Islet of Langerhans (tissue), 1 donor: ENCODE measurements around the gene FBXO34.
A peak's percentile ranks its signal among the peaks of the same experiment; 100 is the strongest.

Source experiments
- FAIRE-seq: peaks from one replicate; lab custom pipeline; 2011; peaks lifted over from hg19 to GRCh38; lab: Jason Lieb, UNC

Gene FBXO34, protein sequence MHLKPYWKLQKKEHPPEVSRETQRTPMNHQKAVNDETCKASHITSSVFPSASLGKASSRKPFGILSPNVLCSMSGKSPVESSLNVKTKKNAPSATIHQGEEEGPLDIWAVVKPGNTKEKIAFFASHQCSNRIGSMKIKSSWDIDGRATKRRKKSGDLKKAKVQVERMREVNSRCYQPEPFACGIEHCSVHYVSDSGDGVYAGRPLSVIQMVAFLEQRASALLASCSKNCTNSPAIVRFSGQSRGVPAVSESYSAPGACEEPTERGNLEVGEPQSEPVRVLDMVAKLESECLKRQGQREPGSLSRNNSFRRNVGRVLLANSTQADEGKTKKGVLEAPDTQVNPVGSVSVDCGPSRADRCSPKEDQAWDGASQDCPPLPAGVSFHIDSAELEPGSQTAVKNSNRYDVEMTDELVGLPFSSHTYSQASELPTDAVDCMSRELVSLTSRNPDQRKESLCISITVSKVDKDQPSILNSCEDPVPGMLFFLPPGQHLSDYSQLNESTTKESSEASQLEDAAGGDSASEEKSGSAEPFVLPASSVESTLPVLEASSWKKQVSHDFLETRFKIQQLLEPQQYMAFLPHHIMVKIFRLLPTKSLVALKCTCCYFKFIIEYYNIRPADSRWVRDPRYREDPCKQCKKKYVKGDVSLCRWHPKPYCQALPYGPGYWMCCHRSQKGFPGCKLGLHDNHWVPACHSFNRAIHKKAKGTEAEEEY

GRCh38 chr14:55270832-55271571 lies at the start of gene FBXO34:
FBXO34 (plus strand) TSS chr14:55271421; CDS start chr14:55350391, 78,970 bp downstream.
- peak; percentile 74 for FAIRE-seq

- no peak for FAIRE-seq
These were observed 49.3 kb upstream of the FBXO34 start for GRCh38 chr14:55221968-55222367.

DNA sequence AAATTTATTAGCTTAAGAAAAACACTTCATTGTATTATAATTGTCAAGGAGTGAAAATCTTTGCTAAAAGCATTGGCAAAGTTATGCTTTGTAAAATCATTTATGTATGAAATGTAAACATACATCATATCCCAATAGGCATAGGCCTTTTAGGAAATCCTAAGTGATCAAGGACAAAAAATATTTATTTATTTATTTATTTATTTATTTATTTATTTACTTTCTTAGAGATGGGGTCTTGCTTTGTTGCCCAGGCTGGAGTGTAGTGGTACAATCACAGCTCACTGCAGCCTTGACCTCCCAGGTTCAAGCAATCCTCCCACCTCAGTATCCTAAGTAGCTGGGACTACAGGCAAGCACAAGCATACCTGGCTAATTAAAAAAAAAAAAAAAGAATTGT lies 47.9 kb upstream of the FBXO34 start:
- FAIRE-seq, result no peak

- no peak for FAIRE-seq
These were observed 43.0 kb upstream of the FBXO34 start for GRCh38 chr14:55228261-55228660.

DNA sequence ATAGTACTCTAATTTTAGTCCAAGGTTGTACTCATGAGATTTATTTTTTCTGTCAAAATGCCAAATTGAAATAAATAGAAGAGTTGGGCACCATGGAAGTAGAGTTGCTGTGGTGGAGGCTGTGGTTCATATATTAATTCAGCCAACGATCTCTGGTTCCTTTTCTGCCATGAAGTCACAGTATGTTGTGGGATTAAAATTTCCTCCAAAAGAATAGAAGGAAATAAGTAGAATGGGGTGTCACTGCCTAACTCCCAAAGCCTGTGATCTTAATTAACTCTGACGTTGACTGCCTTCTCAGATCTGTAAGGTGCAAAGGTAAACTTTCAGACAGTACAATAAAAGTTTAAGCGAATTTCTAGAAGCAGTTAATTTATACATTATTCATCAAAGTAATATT lies 37.6 kb upstream of the FBXO34 start:
- FAIRE-seq, result no peak

- no peak for FAIRE-seq
These were observed 33.1 kb upstream of the FBXO34 start for GRCh38 chr14:55238019-55238680.

DNA sequence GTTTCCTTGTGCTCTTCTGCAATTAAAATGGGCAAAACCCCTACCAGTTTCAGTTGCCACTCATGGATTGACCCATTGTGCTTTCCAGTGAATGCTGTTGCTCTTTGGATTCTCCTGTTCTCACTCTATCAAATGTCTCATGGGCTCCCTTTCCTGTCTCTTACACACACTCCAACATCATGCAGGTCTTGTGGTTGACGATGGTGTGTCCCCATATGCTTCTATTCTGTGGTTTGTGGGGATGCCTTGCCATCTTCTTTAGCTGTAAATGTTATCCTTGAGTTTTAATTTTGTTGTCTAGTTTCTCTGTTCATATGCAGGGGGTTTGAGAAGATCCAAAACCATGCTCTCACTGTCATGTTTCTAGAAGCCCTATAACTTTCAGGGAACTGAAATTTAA lies 31.9 kb upstream of the FBXO34 start:
- no peak for FAIRE-seq

GRCh38 chr14:55240526-55241178 lies 30.6 kb upstream of the FBXO34 start:
- FAIRE-seq, result no peak

DNA sequence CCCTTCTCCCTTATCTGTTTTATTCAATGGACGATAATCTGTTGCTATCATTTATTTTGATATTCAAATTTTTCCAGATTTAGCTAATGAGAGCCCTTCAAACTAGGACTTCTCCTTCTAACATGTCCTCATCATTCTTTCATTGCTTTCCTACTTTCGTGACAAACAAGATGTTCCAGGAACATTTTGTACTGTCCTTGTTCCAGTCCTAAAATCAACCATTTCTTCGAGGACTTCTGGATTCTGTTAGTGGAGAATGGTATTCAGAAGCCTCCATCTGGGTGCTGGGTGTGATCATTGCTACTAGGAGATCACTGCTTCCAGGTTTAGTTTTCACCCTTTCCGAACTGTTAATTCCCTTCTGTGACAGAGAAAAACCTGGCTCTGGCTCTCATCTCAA lies 29.5 kb upstream of the FBXO34 start:
- no peak for FAIRE-seq

DNA sequence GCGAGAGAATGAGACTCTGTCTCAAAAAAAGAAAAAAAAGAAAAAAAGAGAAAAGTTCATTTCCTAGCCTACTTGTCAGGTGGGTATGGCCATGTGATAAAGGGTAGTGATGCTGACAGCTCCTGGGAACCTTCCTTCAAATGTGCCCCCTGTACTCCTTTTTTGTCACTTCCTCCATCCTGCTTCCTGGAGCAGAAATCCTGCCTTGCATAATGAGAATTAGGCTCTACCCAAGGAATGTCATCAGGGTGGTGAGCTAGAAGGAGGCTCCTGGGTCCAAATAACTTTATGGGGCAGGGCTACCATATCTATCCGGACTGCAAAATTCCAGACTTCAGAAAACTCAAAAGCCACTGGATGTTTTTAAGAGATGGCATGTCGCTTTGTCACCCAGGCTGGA lies 27.8 kb upstream of the FBXO34 start:
- FAIRE-seq, result no peak

DNA sequence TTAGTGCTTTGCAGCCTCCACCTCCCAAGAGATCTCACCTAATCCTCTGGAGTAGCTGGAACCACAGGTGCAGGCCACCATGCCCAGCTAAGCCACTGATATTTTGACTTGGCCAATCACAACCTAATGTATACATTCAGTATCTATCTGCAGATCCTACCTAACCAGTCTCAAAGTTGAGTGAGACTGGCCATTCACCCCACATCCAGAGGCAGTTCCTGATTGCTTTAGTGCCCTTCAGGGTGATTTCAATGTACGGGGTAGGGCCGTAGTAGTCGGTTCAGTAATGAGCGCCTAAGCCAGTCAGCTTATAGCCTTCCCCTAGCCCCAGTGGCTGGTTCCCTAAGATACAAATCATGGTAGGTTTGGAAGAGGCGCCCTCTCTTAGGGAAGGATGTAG lies 27.4 kb upstream of the FBXO34 start:
- no peak for FAIRE-seq

DNA sequence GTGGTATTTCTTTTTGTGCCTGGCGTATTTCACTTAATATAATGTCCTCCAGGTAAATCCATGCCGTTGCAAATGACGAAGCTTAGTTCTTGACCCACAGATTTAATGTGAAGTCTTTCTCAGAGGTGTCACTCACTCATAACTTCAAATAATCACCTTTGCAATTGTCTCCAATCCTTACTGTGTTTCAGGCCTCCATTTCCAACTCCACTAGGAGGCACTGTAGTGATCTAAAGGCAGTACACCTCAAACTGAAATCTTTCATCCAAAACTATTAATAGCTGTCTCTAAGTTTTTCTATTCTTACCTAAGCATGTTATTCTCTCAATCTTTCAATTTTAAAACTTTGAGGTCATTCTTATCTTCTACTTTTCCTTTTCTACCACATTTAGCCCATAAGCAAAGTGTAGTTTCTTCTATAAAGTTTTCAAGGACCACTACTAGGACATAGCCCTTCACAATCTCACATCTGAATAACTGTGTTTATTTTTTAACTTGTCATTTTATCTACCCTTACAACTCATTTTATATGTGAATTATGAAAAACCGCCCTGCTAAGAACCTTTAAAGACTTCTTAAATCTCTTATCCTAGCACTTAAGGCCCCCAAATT lies 25.5 kb upstream of the FBXO34 start:
- FAIRE-seq, result peak; percentile 38

DNA sequence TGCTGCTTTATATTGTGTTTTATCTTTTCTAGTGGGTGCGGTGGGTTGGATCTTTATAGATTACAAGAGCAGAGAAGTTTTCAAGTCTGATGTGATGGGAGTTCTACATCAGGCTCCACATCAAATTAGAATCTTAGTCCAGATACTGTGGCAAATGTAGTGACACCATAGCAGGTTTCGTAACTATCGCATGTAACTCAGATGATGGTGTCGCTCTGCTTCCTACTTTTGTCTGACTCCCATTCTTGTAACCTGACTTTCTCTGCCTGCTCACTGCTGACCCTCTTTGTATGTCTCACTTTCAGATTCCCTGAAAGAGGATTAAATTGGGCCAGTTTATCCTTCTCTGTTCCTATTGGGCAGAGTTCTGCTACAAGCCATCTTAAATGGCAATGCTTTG lies 22.8 kb upstream of the FBXO34 start:
- FAIRE-seq, result no peak

DNA sequence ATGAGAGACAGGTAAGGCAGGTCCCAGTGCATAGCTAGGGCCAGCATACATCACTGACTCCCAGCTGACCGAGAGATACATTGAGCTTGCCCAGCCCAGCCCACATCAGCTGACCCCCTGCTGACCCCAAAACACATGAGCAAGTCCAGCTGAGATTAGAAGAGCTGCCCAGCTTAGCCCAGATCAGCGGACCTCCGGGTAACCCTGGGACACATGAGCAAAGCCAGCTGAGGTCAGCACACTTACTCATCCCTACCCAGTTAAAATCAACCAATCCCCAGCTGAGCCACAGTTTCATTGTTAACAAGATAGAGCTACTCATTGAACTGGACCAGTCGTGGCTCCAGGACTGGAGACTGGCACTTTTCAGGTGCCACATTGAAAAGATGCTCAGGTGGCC lies 21.8 kb upstream of the FBXO34 start:
- FAIRE-seq, result no peak

- FAIRE-seq, result no peak
These were observed 17.9 kb upstream of the FBXO34 start for GRCh38 chr14:55253276-55253675.

- FAIRE-seq, result no peak
These were observed 16.6 kb upstream of the FBXO34 start for GRCh38 chr14:55254581-55254980.

DNA sequence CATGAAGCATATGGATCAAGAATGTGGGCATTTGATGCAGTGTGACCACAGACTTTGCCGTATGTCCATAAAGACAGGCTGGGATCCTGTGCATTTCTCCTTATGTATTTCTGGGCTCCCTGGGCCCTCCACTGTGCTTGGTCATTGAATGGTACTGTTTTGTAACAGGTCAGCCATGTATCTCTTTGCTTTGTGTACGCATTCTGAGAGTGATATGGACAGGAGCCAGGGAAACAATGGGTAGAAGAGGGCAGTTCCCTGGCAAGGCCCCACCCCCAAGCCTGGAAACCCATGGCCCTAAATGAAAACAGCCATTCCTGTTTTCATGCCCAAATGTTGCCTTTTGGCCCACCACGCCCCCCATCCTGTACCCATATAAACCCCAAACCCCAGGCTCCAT lies 15.2 kb upstream of the FBXO34 start:
- FAIRE-seq, result no peak

DNA sequence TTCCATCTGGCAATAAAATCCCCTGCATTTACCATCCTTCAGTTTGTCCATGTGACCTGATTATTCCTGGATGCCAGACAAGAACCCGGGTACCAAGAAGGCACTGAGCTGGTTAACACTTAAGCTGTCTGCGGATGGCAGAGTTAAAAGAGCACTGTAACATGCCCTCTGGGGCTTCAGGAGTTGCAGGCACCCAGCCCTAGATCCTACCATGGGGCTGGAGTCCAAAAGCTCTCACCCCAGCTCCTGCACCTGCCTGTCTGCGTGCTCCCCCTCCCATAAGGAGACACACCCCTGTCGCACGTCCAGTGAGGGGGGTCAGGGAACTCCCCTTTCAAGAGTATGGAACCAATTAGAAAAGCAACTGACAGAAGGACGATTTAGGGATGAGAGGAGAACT lies 14.6 kb upstream of the FBXO34 start:
- no peak for FAIRE-seq

GRCh38 chr14:55265197-55265596 lies 6.0 kb upstream of the FBXO34 start:
- FAIRE-seq, result no peak

DNA sequence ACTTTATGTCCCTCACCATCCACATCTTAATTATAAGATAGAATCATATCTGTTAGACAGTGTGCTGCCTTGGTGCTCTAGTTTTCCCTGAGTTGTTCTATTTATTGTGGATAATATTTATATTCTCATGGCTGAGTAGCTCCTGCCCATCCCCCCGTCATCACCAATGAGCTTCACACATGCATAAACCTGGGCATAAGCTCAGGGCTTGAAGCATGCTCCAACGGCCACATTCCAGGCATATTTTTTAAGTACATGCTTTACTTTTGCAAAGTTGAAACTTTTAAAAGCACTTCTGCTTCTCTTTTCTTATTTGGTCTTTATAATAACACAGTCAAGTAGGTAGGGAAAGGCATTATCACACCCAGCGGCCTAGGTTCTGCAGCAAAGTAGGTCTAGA lies 3.4 kb upstream of the FBXO34 start:
- no peak for FAIRE-seq

DNA sequence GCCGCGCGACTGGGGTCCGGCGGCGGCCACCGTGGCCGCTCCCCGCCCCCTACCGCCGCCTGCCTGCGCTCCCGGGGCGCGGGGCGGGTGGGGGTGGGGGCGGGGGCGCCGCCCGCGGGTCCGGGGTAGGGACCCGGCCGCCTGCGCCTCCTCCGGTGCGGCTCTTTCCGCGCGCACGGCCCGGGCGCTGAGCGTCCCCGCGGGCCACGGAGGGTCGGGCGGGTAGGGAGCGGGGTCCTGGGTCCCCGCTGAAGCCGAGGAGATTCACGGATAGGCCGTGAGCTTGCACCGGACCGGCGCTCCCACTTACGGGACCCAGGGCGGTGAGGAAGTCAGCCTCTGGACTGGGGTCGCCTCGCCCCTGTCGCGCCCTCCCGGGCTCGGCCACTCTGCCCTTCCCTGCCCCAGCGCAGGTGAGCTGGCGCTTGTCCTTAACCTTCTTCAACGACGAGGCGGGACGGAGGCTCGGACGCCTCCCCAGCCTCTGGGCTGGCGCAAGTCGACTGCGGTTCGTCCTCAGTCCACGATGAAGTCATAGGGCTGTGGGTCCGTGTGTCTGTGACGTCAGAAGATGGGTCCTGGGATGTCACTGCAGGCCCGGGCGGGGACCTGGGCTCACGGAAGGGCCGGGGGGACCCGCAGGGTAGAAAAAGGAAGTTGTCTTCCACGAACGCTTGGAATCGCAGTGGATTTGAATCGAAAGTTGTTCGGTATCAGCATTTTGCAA lies 514 bp downstream of the FBXO34 start:
- no peak for FAIRE-seq
